B cell (primary cell): ENCODE measurements around the gene UPF3A.

Experiments used
- CTCF ChIP-seq: fragments of 200-600 bp; IDR thresholded peaks from one replicate; pipeline ENCODE4 v1.8.0; 2022; ENCODE audit warnings: antibody characterized with exemption, mild to moderate bottlenecking
- EZH2 ChIP-seq: IDR thresholded peaks from 2 replicates; pipeline ENCODE4 v1.6.1; 2012; ENCODE audit warnings: borderline replicate concordance, low read depth, mild to moderate bottlenecking, moderate library complexity, low read length; ENCODE audit not compliant: insufficient read depth, poor library complexity, severe bottlenecking

GRCh38 chr13:114248011-114248410 is 33.4 kb upstream of the UPF3A start:
- TF ChIP-seq CTCF = no peak
- TF ChIP-seq EZH2 = no peak
